Liver (tissue), 9 donors: ENCODE results near the gene CORO7. TPM values are rescaled to one million over a fixed set of nuclear protein-coding genes. Genes with fewer than 3 reads are reported as not detected.

Source experiments
- DNase-seq: peaks from one replicate; pipeline ENCODE4 v3.0.0-alpha.2; 2017; ENCODE audit warnings: low spot score
- H3K27ac ChIP-seq, 2 donors: one replicate each; pipeline ENCODE4 v1.7.0; 2013; ENCODE audit warnings: inconsistent platforms in 2 of 2, low read length in 2 of 2, control low read depth in 1 of 2, low read depth in 1 of 2, mild to moderate bottlenecking in 1 of 2
- H3K27me3 ChIP-seq, 4 donors: one replicate each; pipeline versions ENCODE4 v1.6.1 to v1.7.0; 2013; ENCODE audit warnings: low read length in 3 of 4, inconsistent platforms in 1 of 4, mild to moderate bottlenecking in 1 of 4, moderate library complexity in 1 of 4; ENCODE audit not compliant: control insufficient read depth in 4 of 4, insufficient read depth in 4 of 4
- H3K36me3 ChIP-seq, 4 donors: one replicate each; pipeline versions ENCODE4 v1.6.1 to v1.7.0; 2013; ENCODE audit warnings: low read length in 3 of 4, mild to moderate bottlenecking in 3 of 4, low read depth in 1 of 4, moderate library complexity in 1 of 4; ENCODE audit not compliant: control insufficient read depth in 4 of 4, insufficient read depth in 3 of 4
- H3K4me1 ChIP-seq, 4 donors: one replicate each; pipeline versions ENCODE4 v1.6.1 to v1.7.0; 2013; ENCODE audit warnings: low read length in 3 of 4, mild to moderate bottlenecking in 3 of 4, moderate library complexity in 1 of 4; ENCODE audit not compliant: control insufficient read depth in 4 of 4, insufficient read depth in 4 of 4
- H3K4me3 ChIP-seq, 3 donors: one replicate each; pipeline versions ENCODE4 v1.6.1 to v1.7.0; 2013; ENCODE audit warnings: low read length in 3 of 3, control low read depth in 1 of 3, low read depth in 1 of 3, mild to moderate bottlenecking in 1 of 3
- H3K9ac ChIP-seq, 2 donors: one replicate each; pipeline ENCODE4 v1.7.0; 2013; ENCODE audit warnings: low read length in 2 of 2, mild to moderate bottlenecking in 2 of 2, moderate library complexity in 2 of 2, control low read depth in 1 of 2, low read depth in 1 of 2
- H3K9me3 ChIP-seq, 4 donors: one replicate each; pipeline versions ENCODE4 v1.6.1 to v1.7.0; 2013; ENCODE audit warnings: low read length in 3 of 4; ENCODE audit not compliant: control insufficient read depth in 4 of 4
- ATF3 ChIP-seq: IDR thresholded peaks from 2 replicates; pipeline ENCODE4 v1.6.1; 2016; ENCODE audit warnings: antibody characterized with exemption
- CTCF ChIP-seq: fragments of 150-350 bp; IDR thresholded peaks from 2 replicates; pipeline ENCODE4 v1.5.1; 2017; ENCODE audit warnings: improper control_type of control experiment, low read depth, low read length; ENCODE audit not compliant: missing input control
- EGR1 ChIP-seq, 2 donors: IDR thresholded peaks; 2 replicates each; pipeline ENCODE4 v1.6.1; 2016 to 2018; ENCODE audit warnings: antibody characterized with exemption in 2 of 2, low read depth in 2 of 2
- FOXA1 ChIP-seq: IDR thresholded peaks from 2 replicates; pipeline ENCODE4 v1.6.1; 2016; ENCODE audit warnings: antibody characterized with exemption
- FOXA2 ChIP-seq: IDR thresholded peaks from 2 replicates; pipeline ENCODE4 v1.6.1; 2016; ENCODE audit warnings: antibody characterized with exemption
- GABPA ChIP-seq, 2 donors: IDR thresholded peaks in 1 of 2; conservative IDR thresholded peaks in 1 of 2; 2 replicates each; pipeline ENCODE4 v1.6.1; 2016; ENCODE audit warnings: antibody characterized with exemption in 2 of 2, mild to moderate bottlenecking in 1 of 2, moderate library complexity in 1 of 2
- HNF4A ChIP-seq, 2 donors: conservative IDR thresholded peaks; 2 replicates each; pipeline ENCODE4 v1.6.1; 2016; ENCODE audit warnings: antibody characterized with exemption in 2 of 2, mild to moderate bottlenecking in 2 of 2
- HNF4G ChIP-seq: IDR thresholded peaks from 2 replicates; pipeline ENCODE4 v1.6.1; 2016; ENCODE audit warnings: antibody characterized with exemption
- JUND ChIP-seq, 2 donors: IDR thresholded peaks; 2 replicates each; pipeline ENCODE4 v1.6.1; 2016; ENCODE audit warnings: antibody characterized with exemption in 2 of 2
- MAX ChIP-seq: IDR thresholded peaks from 2 replicates; pipeline ENCODE4 v1.6.1; 2016; ENCODE audit warnings: antibody characterized with exemption
- NR2F2 ChIP-seq: IDR thresholded peaks from 2 replicates; pipeline ENCODE4 v1.6.1; 2016; ENCODE audit warnings: antibody characterized with exemption
- RAD21 ChIP-seq, 2 donors: IDR thresholded peaks; 2 replicates each; pipeline ENCODE4 v1.6.1; 2016; ENCODE audit warnings: antibody characterized with exemption in 2 of 2, mild to moderate bottlenecking in 2 of 2
- RXRA ChIP-seq, 2 donors: IDR thresholded peaks; 2 replicates each; pipeline ENCODE4 v1.6.1; 2017 to 2018; ENCODE audit warnings: antibody characterized with exemption in 2 of 2, mild to moderate bottlenecking in 1 of 2
- SP1 ChIP-seq: IDR thresholded peaks from 2 replicates; pipeline ENCODE4 v1.6.1; 2018; ENCODE audit warnings: antibody characterized with exemption, mild to moderate bottlenecking
- TAF1 ChIP-seq: conservative IDR thresholded peaks from 2 replicates; pipeline ENCODE4 v1.6.1; 2016; ENCODE audit warnings: antibody characterized with exemption, mild to moderate bottlenecking
- YY1 ChIP-seq: IDR thresholded peaks from 2 replicates; pipeline ENCODE4 v1.6.1; 2016; ENCODE audit warnings: antibody characterized with exemption, mild to moderate bottlenecking
- ZBTB33 ChIP-seq: IDR thresholded peaks from 2 replicates; pipeline ENCODE4 v1.6.1; 2016; ENCODE audit warnings: antibody characterized with exemption
- WGBS: extraction: QIAGEN DNeasy Blood & Tissue Kit; methylation state at CpG from one replicate; pipeline ENCODE4 v1.1.7; 2013; 5-methylcytosine and 5-hydroxymethylcytosine counted together
- polyA plus RNA-seq, 2 donors: library from polyadenylated mRNA; stranded (reverse) in 1 of 2; unstranded in 1 of 2; fragments of 200-250 nt in 1 of 2; fragments of >200 nt in 1 of 2; fragmentation: Nextera tagmentation in 1 of 2; extraction: Ambion mirVana in 1 of 2; gene quantifications; one replicate each; pipeline versions ENCODE4 v1.2.1 to v1.2.3, GENCODE V29; 2013 to 2015
- total RNA-seq, 2 donors: library from RNA; depleted of rRNA; stranded (reverse); fragments of >200 nt; gene quantifications; one replicate each; pipeline ENCODE4 v1.2.3, GENCODE V29; 2014
- donor health status: healthy.
- donor health status: healthy.
- donor health status: healthy.
- donor health status: healthy.
- donor health status: healthy.

CORO7 gene
- total and polyA plus RNA-seq, 4 donors, result 7.3 to 21.5 (median 13.0) TPM

GRCh38 chr16:4412854-4413253, 3.5 kb downstream of the CORO7 start:
- H3K27ac ChIP-seq, result no peak overlapping the region
- H3K27me3 ChIP-seq, result no peaks in the 10 kb centered on the region
- peaks cover 0 to 4% (median 0%) of the 10 kb centered on the region in 4 donors for H3K36me3 ChIP-seq
- no peak overlapping the region for H3K9ac ChIP-seq
- peaks cover 2 to 27% (median 12%) of the 10 kb centered on the region in 4 donors for H3K4me1 ChIP-seq
- H3K4me3 ChIP-seq, result no peak overlapping the region
- no peak for DNase-seq
- over 99% methylated on average over 4 of the region's 4 CpGs for WGBS
- no peaks in the 10 kb centered on the region for H3K9me3 ChIP-seq
- no peak for TF ChIP-seq RXRA (IDR thresholded peaks at IDR 0.05)
- TF ChIP-seq ZBTB33, result no peak
- TF ChIP-seq CTCF, result no peak
- TF ChIP-seq EGR1 (IDR thresholded peaks at IDR 0.05; ENCODE audit: low read depth in 2 of 2), result no peak
- TF ChIP-seq SP1, result no peak
- TF ChIP-seq FOXA1, result no peak
- TF ChIP-seq RAD21 (IDR thresholded peaks at IDR 0.05), result no peak
- TF ChIP-seq NR2F2, result no peak
- no peak for TF ChIP-seq HNF4A (conservative IDR thresholded peaks at IDR 0.05)
- no peak for TF ChIP-seq MAX
- no peak for TF ChIP-seq FOXA2
- TF ChIP-seq ATF3, result no peak
- TF ChIP-seq YY1, result no peak
- no peak for TF ChIP-seq HNF4G
- no peak for TF ChIP-seq TAF1

- H3K9ac ChIP-seq, result no peak overlapping the region
- H3K9me3 ChIP-seq, result no peaks in the 10 kb centered on the region
- no peak overlapping the region for H3K27ac ChIP-seq
- no peak for DNase-seq
- H3K4me3 ChIP-seq, result no peak overlapping the region
- peaks cover 0 to 6% (median 4%) of the 10 kb centered on the region in 4 donors for H3K36me3 ChIP-seq
- TF ChIP-seq ATF3, result no peak
- no peak for TF ChIP-seq NR2F2
- no peak for TF ChIP-seq ZBTB33
- TF ChIP-seq SP1, result no peak
- no peak for TF ChIP-seq HNF4G
- no peak for TF ChIP-seq EGR1 (IDR thresholded peaks at IDR 0.05; ENCODE audit: low read depth in 2 of 2)
- TF ChIP-seq JUND (IDR thresholded peaks at IDR 0.05), result no peak
- no peak for TF ChIP-seq FOXA1
- no peak for TF ChIP-seq FOXA2
- no peak for TF ChIP-seq GABPA (IDR thresholded peaks at IDR 0.05 in 1 of 2, conservative IDR thresholded peaks at IDR 0.05 in 1 of 2)
- TF ChIP-seq RXRA (IDR thresholded peaks at IDR 0.05), result no peak
- TF ChIP-seq TAF1, result no peak
- 97% methylated on average over 8 of the region's 8 CpGs for WGBS
- H3K4me1 ChIP-seq, result peaks cover 2 to 27% (median 12%) of the 10 kb centered on the region in 4 donors
- no peaks in the 10 kb centered on the region for H3K27me3 ChIP-seq
Measured at GRCh38 chr16:4412159-4412558, 4.2 kb downstream of the CORO7 start.
